Heart left ventricle (tissue), 16 donors: Measurements from ENCODE around the gene ZNF202. TPM values are rescaled to one million over a fixed set of nuclear protein-coding genes. Genes with fewer than 3 reads are reported as not detected.

ENCODE experiments used
- ATAC-seq, 4 donors: fragments of 200-7000 bp; cut with Tn5 transposase; one replicate each; pipeline ENCODE4 v1.9.1; 2020 to 2022; ENCODE audit warnings: moderate library complexity in 4 of 4, mild to moderate bottlenecking in 3 of 4, moderate number of reproducible peaks in 1 of 4
- DNase-seq, 5 donors: peaks; one replicate each; pipeline ENCODE4 v3.0.0-alpha.2; 2020
- H3K27ac ChIP-seq, 12 donors: fragments of 200-600 bp; sonication (generic) in 4 of 12; one replicate each; pipeline versions ENCODE4 v1.5.0 to v1.8.0; 2016 to 2022; ENCODE audit warnings: mild to moderate bottlenecking in 2 of 12
- H3K27me3 ChIP-seq, 9 donors: fragments of 200-600 bp; sonication (generic) in 2 of 9; one replicate each; pipeline versions ENCODE4 v1.5.1 to v1.8.0; 2016 to 2022; ENCODE audit warnings: mild to moderate bottlenecking in 3 of 9
- H3K36me3 ChIP-seq, 9 donors: fragments of 200-600 bp; sonication (generic) in 2 of 9; one replicate each; pipeline versions ENCODE4 v1.5.0 to v1.8.0; 2018 to 2022; ENCODE audit warnings: mild to moderate bottlenecking in 2 of 9
- H3K4me1 ChIP-seq, 12 donors: fragments of 200-600 bp; sonication (generic) in 4 of 12; one replicate each; pipeline versions ENCODE4 v1.5.0 to v1.8.0; 2016 to 2022; ENCODE audit warnings: mild to moderate bottlenecking in 3 of 12
- H3K4me3 ChIP-seq, 12 donors: fragments of 200-600 bp; sonication (generic) in 4 of 12; one replicate each; pipeline versions ENCODE4 v1.5.0 to v1.8.0; 2017 to 2022; ENCODE audit warnings: mild to moderate bottlenecking in 9 of 12, moderate library complexity in 4 of 12
- H3K9me3 ChIP-seq, 12 donors: fragments of 200-600 bp; sonication (generic) in 4 of 12; one replicate each; pipeline versions ENCODE4 v1.5.0 to v1.8.0; 2016 to 2022; ENCODE audit warnings: mild to moderate bottlenecking in 1 of 12
- POLR2A ChIP-seq, 2 donors: fragments of 450-650 bp; IDR thresholded peaks; one replicate each; pipeline ENCODE4 v1.6.1; 2017; ENCODE audit warnings: antibody characterized with exemption in 2 of 2, mild to moderate bottlenecking in 2 of 2, moderate library complexity in 2 of 2
- WGBS, 4 donors: extraction: QIAGEN DNeasy Blood & Tissue Kit in 2 of 4; methylation state at CpG; one replicate each; pipeline versions ENCODE4 v1.1.5 to v1.1.7; 2013 to 2018; 5-methylcytosine and 5-hydroxymethylcytosine counted together
- intact Hi-C, 10 donors: fragments of 100-400 bp; cut with DNase I; formaldehyde crosslinking; loops; one replicate each; pipeline versions ENCODE4 v1.11.1 to v1.14.2; 2022
- polyA plus RNA-seq, 2 donors: library from polyadenylated mRNA; stranded (reverse); fragments of 200-250 nt; gene quantifications; one replicate each; pipeline ENCODE4 v1.2.3, GENCODE V29; 2013
- total RNA-seq, 9 donors: library from RNA; depleted of rRNA in 2 of 9; stranded (reverse); fragments of >200 nt in 2 of 9; fragmentation: NEBNext Ultra II Directional in 3 of 9; extraction: Animal tissue kit (Norgen Biotek cat#: 25700) in 3 of 9; gene quantifications; one replicate each; pipeline versions ENCODE4 v1.1.0 to v1.2.4, GENCODE V29; 2016 to 2023
- TF ChIP-seq, protein P1 (sequence below), 12 donors: fragments of 200-600 bp; sonication (generic) in 4 of 12; IDR thresholded peaks; one replicate each; pipeline versions ENCODE4 v1.5.0 to v1.8.0; 2018 to 2022; ENCODE audit warnings: antibody characterized with exemption in 12 of 12, mild to moderate bottlenecking in 5 of 12
- donor health status: ischemic (EF 13 %, LVEDD 7.1; RV severe dilation, severe dysfunction).
- donor health status: healthy with polysubstance abuse.
- donor health status: DM: no; HTN: yes; CAD: no.
- donor health status: DM: no; HTN: no; CAD: no.
- donor health status: ischemic (EF 25% LVEDD 6.9; RV normal size, moderate dysfunction).
- donor health status: ischemic (EF 25% LVEDD 5.7; RV mildly dilated, moderate dysfunction).
- donor health status: healthy.
- donor health status: DM: yes; HTN: yes; CAD: no.
- donor health status: ischemic (EF 35%, LVEDD 5.7; RV mildly dilated, moderate dysfunction).
- donor health status: nonischemic (EF 11% LVEDD 7.7; RV severe dilation, severe dysfunction).
- donor health status: DM: yes; HTN: yes; CAD: no.
- donor health status: PGD.
- donor health status: ischemic (EF 29% LVEDD 5.4; RV normal size, mild dysfunction).
- donor health status: nonischemic (EF 23%, LVEDD 6.1; RV moderate dilation, normal function).

The ZNF202 gene
- total and polyA plus RNA-seq, 11 donors: 1.7 to 7.0 (median 4.4) TPM

DNA sequence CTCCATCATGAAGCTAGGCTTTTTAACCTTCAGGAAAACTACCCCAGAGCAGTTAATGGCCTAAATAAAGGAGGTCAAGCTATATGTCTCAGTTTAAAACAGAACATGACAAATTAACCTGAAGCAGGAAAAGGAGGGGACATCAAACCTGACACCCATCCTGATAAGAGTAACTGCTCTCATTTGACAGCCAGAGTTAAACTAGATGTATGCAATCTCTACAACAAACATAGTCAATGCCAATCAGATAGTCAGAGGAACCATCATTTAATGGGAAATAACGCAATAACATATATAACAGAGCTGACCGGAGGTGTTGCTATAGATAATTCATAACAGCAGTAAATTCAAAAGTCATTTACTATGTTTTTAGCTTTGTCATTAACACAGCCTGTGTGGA lies 3.1 kb downstream of the ZNF202 start:
- no peaks in the 10 kb centered on the region for H3K27me3 ChIP-seq
- TF ChIP-seq, protein P1, sequence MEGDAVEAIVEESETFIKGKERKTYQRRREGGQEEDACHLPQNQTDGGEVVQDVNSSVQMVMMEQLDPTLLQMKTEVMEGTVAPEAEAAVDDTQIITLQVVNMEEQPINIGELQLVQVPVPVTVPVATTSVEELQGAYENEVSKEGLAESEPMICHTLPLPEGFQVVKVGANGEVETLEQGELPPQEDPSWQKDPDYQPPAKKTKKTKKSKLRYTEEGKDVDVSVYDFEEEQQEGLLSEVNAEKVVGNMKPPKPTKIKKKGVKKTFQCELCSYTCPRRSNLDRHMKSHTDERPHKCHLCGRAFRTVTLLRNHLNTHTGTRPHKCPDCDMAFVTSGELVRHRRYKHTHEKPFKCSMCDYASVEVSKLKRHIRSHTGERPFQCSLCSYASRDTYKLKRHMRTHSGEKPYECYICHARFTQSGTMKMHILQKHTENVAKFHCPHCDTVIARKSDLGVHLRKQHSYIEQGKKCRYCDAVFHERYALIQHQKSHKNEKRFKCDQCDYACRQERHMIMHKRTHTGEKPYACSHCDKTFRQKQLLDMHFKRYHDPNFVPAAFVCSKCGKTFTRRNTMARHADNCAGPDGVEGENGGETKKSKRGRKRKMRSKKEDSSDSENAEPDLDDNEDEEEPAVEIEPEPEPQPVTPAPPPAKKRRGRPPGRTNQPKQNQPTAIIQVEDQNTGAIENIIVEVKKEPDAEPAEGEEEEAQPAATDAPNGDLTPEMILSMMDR (IDR thresholded peaks at IDR 0.05): no peak
- TF ChIP-seq POLR2A (IDR thresholded peaks at IDR 0.05): no peak
- H3K4me1 ChIP-seq: peaks cover 0 to 27% (median 16%) of the 10 kb centered on the region in 12 donors
- no peak for DNase-seq
- H3K4me3 ChIP-seq: no peak overlapping the region
- H3K36me3 ChIP-seq: peaks cover 0 to 55% (median 16%) of the 10 kb centered on the region in 9 donors
- intact Hi-C loops: no loop called here
- H3K27ac ChIP-seq: no peak overlapping the region
- ATAC-seq: no peak
- H3K9me3 ChIP-seq: no peaks in the 10 kb centered on the region
- WGBS, 4 donors: 0 to 95% (median 27%) methylated on average over 2 of the region's 2 CpGs

DNA sequence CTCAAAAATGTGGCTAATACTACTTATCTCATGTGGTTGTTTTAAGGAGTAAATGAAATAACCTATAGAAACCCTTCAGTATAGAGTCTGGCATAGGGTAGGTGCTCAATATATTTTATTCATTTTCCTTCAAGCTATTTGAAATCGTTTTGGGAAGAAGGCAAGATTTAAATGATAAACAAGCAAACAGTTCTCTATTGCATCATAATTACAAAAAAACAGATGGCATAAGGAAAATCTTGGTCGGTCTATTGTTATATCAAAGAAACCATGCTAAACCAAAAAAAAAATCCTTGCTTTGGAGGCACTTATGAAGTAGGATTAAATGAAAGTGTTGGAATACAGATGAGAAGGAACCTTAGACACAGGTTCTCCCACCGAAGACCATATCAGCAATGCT lies 4.7 kb downstream of the ZNF202 start:
- whole genome bisulfite sequencing, 4 donors: 82 to 90% (median 88%) methylated on average over 3 of the region's 3 CpGs
- H3K9me3 ChIP-seq: no peaks in the 10 kb centered on the region
- peaks cover 0 to 18% (median 10%) of the 10 kb centered on the region in 12 donors for H3K4me1 ChIP-seq
- intact Hi-C loops: no loop called here
- no peak overlapping the region for H3K27ac ChIP-seq
- H3K27me3 ChIP-seq: no peaks in the 10 kb centered on the region
- peaks cover 0 to 55% (median 16%) of the 10 kb centered on the region in 9 donors for H3K36me3 ChIP-seq
- TF ChIP-seq, protein P1 (IDR thresholded peaks at IDR 0.05): no peak
- H3K4me3 ChIP-seq: no peak overlapping the region
- no peak for DNase-seq
- no peak for ATAC-seq

- H3K4me3 ChIP-seq: no peak overlapping the region
- H3K4me1 ChIP-seq: no peaks in the 10 kb centered on the region
- intact Hi-C loops: no loop called here
- peaks cover 0 to 10% (median 0%) of the 10 kb centered on the region in 12 donors for H3K9me3 ChIP-seq
- no peaks in the 10 kb centered on the region for H3K27me3 ChIP-seq
- DNase-seq (no peak), ATAC-seq (no peak)
- no peak for TF ChIP-seq POLR2A (IDR thresholded peaks at IDR 0.05)
- TF ChIP-seq, protein P1 (IDR thresholded peaks at IDR 0.05): no peak
- peaks cover 6 to 78% (median 71%) of the 10 kb centered on the region in 9 donors for H3K36me3 ChIP-seq
- WGBS, 4 donors: 50 to 73% (median 63%) methylated on average over 8 of the region's 8 CpGs
- no peak overlapping the region for H3K27ac ChIP-seq
Measured at GRCh38 chr11:123729602-123730001, 11.9 kb downstream of the ZNF202 start.

DNA sequence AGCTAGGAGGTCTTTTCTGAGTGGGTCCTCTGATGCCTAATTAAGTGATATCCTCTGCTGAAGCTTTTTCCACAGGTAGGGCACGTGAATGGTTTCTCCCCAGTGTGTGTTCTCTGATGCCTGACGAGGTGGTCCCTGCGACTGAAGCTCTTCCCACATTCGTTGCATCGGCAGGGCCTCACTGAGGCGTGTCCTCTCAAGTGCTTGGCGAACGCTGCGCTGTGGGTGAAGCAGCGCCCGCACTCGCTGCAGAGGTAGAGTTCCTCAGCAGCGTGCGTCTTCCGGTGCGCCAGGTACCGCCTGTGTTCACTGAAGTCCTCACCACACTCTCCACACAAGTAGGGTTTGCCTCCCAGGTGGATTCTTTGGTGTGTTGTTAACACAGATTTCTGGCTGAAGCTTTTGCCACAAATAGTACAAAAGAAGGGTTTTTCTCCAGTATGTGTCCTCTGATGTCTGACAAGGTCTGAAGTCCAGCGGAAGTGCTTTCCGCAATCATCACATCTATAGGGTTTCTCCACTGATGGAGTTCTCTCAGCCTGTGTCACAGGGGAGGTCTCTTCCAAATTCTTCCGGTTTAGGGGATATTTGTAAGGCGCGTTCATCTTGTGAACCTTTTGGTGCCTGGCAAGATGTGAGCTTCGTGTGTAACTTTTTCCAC lies 15.3 kb downstream of the ZNF202 start:
- intact Hi-C loops: no loop called here
- Histone ChIP-seq H3K36me3 (peaks cover 6 to 75% (median 70%) of the 10 kb centered on the region in 9 donors), H3K27me3 (no peaks in the 10 kb centered on the region), H3K27ac (no peak overlapping the region), H3K4me3 (no peak overlapping the region), H3K9me3 (peaks cover 0 to 10% (median 0%) of the 10 kb centered on the region in 12 donors), H3K4me1 (no peaks in the 10 kb centered on the region)
- TF ChIP-seq, protein P1 (IDR thresholded peaks at IDR 0.05): no peak
- no peak for TF ChIP-seq POLR2A (IDR thresholded peaks at IDR 0.05)
- WGBS, 4 donors: 98 to 100% (median 98%) methylated on average over 18 to 23 of the region's 23 CpGs
- no peak for DNase-seq
- no peak for ATAC-seq
